HS-5 (cell line): ENCODE measurements around the gene HNRNPUL1.
"Not testable (repeated sequence)": the region's sequence is repeated elsewhere in the genome, so short reads cannot be mapped to it uniquely, and the experiment has no call there.

Source experiments
- DNase-seq: peaks from one replicate; pipeline ENCODE4 v3.0.0-alpha.2; 2012; ENCODE audit warnings: low read depth

HNRNPUL1 gene

GRCh38 chr19:41276231-41276630 is 12.1 kb downstream of the HNRNPUL1 start:
- DNase-seq: no peak

GRCh38 chr19:41278478-41278877 is 14.3 kb downstream of the HNRNPUL1 start:
- DNase-seq: no peak

GRCh38 chr19:41288673-41289530 is 24.7 kb downstream of the HNRNPUL1 start:
- DNase-seq: no peak

GRCh38 chr19:41289814-41290213 is 25.6 kb downstream of the HNRNPUL1 start:
- DNase-seq: not testable (repeated sequence)

GRCh38 chr19:41294393-41294792 is 30.2 kb downstream of the HNRNPUL1 start:
- no peak for DNase-seq

GRCh38 chr19:41295499-41295898 is 31.3 kb downstream of the HNRNPUL1 start:
- DNase-seq: no peak

GRCh38 chr19:41296433-41296871 is 32.3 kb downstream of the HNRNPUL1 start:
- no peak for DNase-seq

- DNase-seq: no peak
Observed at GRCh38 chr19:41297628-41298347, 33.6 kb downstream of the HNRNPUL1 start.

GRCh38 chr19:41298348-41298964 is 34.3 kb downstream of the HNRNPUL1 start:
- no peak for DNase-seq

GRCh38 chr19:41299046-41299754 is 35.0 kb downstream of the HNRNPUL1 start:
- DNase-seq: no peak

GRCh38 chr19:41299755-41300089 is 35.5 kb downstream of the HNRNPUL1 start:
- DNase-seq: no peak

GRCh38 chr19:41300555-41300954 is 36.4 kb downstream of the HNRNPUL1 start:
- no peak for DNase-seq

- no peak for DNase-seq
Observed at GRCh38 chr19:41302624-41303351, 38.6 kb downstream of the HNRNPUL1 start.

GRCh38 chr19:41303954-41304353 is 39.8 kb downstream of the HNRNPUL1 start:
- no peak for DNase-seq

- no peak for DNase-seq
Observed at GRCh38 chr19:41304706-41305483, 40.7 kb downstream of the HNRNPUL1 start.

GRCh38 chr19:41305927-41306793 is 42.0 kb downstream of the HNRNPUL1 start:
- no peak for DNase-seq

GRCh38 chr19:41307090-41307875 is 43.1 kb downstream of the HNRNPUL1 start:
- DNase-seq: no peak

GRCh38 chr19:41307954-41308449 is 43.8 kb downstream of the HNRNPUL1 start:
- DNase-seq: no peak
